Measurements from ENCODE around the gene FAM89B.

DNA sequence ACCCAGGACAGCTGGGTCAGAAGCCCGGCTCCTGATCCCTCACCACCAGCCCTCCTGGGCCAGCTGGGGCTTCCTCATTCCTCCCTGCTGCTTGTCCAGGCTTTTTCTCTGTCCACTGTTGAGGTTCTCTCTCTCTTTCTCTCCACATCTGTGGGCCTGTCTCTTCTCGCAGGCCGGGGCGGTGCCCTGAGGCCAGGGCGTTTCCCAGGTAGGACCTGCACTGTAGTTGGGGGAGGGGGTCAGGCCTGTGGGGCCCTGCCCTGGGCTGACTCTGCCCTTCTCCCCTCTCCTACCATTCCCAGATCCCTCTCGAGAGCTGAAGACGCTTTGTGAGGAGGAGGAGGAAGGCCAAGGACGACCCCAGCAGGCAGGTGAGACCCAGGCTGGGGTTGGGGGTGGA, 8.4 kb downstream of the FAM89B start:
- TF ChIP-seq, protein P1, sequence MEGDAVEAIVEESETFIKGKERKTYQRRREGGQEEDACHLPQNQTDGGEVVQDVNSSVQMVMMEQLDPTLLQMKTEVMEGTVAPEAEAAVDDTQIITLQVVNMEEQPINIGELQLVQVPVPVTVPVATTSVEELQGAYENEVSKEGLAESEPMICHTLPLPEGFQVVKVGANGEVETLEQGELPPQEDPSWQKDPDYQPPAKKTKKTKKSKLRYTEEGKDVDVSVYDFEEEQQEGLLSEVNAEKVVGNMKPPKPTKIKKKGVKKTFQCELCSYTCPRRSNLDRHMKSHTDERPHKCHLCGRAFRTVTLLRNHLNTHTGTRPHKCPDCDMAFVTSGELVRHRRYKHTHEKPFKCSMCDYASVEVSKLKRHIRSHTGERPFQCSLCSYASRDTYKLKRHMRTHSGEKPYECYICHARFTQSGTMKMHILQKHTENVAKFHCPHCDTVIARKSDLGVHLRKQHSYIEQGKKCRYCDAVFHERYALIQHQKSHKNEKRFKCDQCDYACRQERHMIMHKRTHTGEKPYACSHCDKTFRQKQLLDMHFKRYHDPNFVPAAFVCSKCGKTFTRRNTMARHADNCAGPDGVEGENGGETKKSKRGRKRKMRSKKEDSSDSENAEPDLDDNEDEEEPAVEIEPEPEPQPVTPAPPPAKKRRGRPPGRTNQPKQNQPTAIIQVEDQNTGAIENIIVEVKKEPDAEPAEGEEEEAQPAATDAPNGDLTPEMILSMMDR (IDR thresholded peaks at IDR 0.05 in 4 of 5, conservative IDR thresholded peaks at IDR 0.05 in 1 of 5), result no peak
- no peak for TF ChIP-seq POLR2A (IDR thresholded peaks at IDR 0.05)

All from gastrocnemius medialis (tissue), 4 donors.